ENCODE results near the gene WDR90.

The WDR90 gene

DNA sequence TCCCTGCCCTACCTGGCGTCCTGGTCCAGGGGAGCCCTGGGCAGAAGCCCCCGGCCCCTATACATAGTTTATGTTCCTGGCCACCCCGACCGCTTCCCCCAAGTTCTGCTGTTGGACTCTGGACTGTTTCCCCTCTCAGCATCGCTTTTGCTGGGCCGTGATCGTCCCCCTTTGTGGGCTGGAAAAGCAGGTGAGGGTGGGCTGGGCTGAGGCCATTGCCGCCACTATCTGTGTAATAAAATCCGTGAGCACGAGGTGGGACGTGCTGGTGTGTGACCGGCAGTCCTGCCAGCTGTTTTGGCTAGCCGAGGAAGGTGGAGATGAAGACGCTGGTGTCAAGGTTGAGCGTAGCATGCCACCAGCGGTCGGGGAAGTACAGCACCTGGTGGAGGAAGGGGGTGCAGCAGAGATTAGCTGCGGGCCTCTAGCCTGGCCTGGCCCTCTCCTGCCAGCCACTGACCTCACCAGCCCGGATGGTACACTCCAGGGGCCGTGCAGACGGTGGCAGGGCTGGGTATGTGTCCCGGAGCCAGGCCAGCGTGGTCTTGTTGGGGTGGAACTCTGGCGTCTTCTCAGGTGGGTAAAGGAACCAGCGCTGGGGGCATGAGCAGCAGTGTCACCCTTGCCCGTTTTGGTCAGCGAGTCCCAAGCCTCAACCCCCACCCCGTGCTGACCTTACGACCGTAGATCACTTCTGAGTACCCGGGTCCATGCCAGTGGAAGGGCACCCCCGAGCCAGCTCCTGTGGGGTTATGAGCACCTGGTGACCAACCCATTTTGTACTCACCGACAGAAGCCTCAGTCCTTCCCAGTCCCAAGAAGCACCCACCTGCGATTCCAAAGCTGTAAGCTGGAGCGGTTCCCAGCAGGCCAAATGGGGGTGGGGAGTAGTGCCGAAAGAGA, 33.6 kb downstream of the WDR90 start:
- TF ChIP-seq CTCF (IDR thresholded peaks at IDR 0.05; ENCODE audit: low read depth, low read length, missing control alignments), result no peak
- peak overlapping the region; percentile 55 for H3K4me3 ChIP-seq (ENCODE audit: low read depth, low read length)
- no peak for DNase-seq (ENCODE audit: low read depth)
- in situ Hi-C loops (cut with HindIII; ENCODE audit: low sequenced_read_pairs), result no loop called here

DNA sequence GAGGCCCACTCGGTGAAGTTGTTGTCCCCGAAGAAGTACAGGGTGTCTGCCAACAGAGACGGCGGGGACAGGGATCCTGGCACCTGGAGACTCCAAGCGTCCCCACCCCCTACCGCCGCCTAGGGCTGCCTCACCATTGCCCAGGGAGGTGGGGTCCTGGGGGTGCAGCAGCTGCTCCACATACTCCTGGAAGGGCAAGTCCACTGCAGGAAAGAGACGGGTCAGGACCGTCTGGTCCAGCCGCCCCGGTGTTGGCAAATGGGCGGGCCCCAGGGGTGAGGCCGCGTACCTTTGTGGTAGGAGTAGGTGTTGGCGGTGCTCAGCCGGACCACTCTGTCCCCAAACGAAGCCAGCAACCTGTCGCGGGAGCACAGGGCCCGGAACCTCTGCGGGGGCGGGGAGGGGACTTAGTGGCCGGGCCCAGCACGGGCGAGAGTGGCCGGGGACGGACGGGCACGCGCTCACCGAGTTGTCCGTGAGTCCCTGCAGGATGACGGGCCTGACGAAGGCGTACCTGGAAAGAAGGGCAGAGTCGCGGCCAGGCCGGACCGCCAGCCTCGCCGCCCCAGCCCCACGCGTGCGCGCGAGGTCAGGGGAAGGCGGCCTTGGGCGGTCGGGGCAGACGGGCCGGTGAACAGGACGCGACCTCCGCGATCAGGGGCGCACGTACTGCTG, 34.4 kb downstream of the WDR90 start:
- TF ChIP-seq CTCF (IDR thresholded peaks at IDR 0.05; ENCODE audit: low read depth, low read length, missing control alignments), result no peak
- DNase-seq (ENCODE audit: low read depth), result no peak
- H3K4me3 ChIP-seq (ENCODE audit: low read depth, low read length), result peak overlapping the region; percentile 55
- in situ Hi-C loops (cut with HindIII; ENCODE audit: low sequenced_read_pairs), result no loop called here

- H3K4me3 ChIP-seq (ENCODE audit: low read depth, low read length), result peak within 1 kb of the TSS; percentile 55
- in situ Hi-C loops (cut with HindIII; ENCODE audit: low sequenced_read_pairs), result no loop called here
- peak; percentile 78 for DNase-seq (ENCODE audit: low read depth)
- TF ChIP-seq CTCF (IDR thresholded peaks at IDR 0.05; ENCODE audit: low read depth, low read length, missing control alignments), result no peak
These were observed 35.1 kb downstream of the WDR90 start, which contains the start of gene JMJD8 for GRCh38 chr16:684071-684794. TSS of gene JMJD8 (minus strand) at chr16:684334. CDS start at chr16:684319, 15 bp downstream.

- in situ Hi-C loops (cut with HindIII; ENCODE audit: low sequenced_read_pairs), result no loop called here
- no peak for DNase-seq (ENCODE audit: low read depth)
- H3K4me3 ChIP-seq (ENCODE audit: low read depth, low read length), result no peak overlapping the region
- TF ChIP-seq CTCF (IDR thresholded peaks at IDR 0.05; ENCODE audit: low read depth, low read length, missing control alignments), result no peak
These were observed 36.0 kb downstream of the WDR90 start for GRCh38 chr16:684961-685696.

- TF ChIP-seq CTCF (IDR thresholded peaks at IDR 0.05; ENCODE audit: low read depth, low read length, missing control alignments), result peak; percentile 47
- in situ Hi-C loops (cut with HindIII; ENCODE audit: low sequenced_read_pairs), result no loop called here
- DNase-seq (ENCODE audit: low read depth), result no peak
These were observed 36.8 kb downstream of the WDR90 start for GRCh38 chr16:685967-686366.

More at GRCh38 chr16:685967-686366, 36.8 kb downstream of the WDR90 start:
- no peak overlapping the region for H3K4me3 ChIP-seq (ENCODE audit: low read depth, low read length)

Measured in astrocyte of the cerebellum (primary cell).